ENCODE results near the gene DIS3L2. TPM values are rescaled to one million over a fixed set of nuclear protein-coding genes. Genes with fewer than 3 reads are reported as not detected.

Gene DIS3L2
- polyA plus RNA-seq, 1 experiment: 8.2 TPM

DNA sequence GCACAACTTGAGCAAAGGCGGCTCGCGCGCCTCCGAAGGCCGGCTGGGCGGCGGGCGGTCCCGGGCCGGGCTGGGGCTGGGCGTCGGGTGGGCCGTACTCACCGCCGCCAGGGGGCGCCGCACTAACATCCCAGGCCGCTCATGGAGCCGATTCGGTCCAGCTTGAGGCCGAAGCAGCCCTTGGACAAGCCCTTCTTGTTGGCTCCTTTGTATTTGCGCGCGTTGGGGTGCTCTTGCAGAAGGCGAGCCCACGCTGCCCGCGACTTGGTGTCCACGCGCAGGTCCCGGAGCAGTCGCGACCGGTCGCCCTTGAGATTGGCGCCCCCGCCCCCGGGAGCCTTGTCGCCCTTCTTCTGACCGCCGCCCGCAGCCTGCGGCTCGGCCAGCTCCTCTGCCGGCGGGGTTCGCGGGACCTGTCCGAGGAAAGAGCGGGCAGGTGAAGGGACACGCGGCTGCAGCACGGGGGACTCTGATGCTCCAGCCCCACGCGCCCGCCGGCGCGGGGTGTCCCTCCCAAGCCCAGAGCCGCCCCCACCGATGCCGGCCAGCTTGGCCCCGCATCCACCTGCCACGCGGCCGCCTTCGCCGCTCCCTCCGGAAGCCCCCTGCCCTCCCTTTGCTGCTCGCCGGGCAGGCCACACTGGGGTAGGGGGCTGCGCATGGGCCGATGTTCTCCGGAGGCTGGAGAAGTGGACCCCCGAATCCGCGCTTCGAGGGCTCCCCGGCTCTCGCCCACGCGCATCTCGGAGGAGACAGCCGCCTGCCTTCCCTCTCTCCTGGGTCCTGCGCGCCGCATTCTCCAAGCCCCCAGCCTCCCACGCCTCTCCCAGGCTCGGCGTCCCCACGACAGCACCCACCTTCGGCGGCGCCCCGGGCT, 36.0 kb upstream of the DIS3L2 start:
- peaks cover 72% of the 10 kb centered on the region for H3K27me3 ChIP-seq (ENCODE audit: control insufficient read depth, insufficient read depth, low read length)

DNA sequence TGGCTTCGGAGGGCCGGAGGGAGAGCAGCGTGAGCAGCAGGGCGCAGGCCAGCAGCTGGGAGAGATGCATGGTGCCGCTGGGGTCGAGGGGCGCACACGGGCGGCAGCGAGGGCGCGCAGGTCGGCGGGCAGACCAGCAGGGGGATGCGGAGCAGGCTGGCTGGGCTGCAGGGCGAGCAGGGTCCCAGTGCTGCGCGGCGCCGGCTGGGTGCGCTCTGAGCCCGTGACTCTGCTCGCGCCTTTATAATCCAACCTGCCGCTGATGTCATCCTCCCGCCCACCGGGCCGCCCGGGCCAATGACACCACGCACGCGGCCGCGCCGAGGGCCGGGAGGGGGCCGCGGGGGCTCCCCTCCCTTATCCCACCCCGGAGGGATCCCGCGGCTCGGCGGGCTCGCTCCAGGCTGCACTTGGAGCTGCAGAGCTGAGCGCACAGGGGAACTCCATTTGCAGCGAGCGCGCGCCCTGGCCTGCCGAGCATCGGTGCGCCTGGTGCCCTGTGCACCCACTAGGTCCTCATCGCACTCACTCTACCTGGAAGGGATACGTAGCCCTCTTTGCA, 35.3 kb upstream of the DIS3L2 start, which contains the start of gene NPPC:
Gene NPPC, minus strand, starts transcription at position 217 of the 562 bp plus-strand sequence. Its CDS starts 147 bp downstream, at position 70.
- Histone ChIP-seq H3K4me3 (ENCODE audit: low read depth, low read length) (peak within 1 kb of the TSS; percentile 50), H3K9me3 (ENCODE audit: control insufficient read depth, insufficient read depth, low read length) (no peaks in the 10 kb centered on the region; the same call in 1 of the 2 replicates), H3K27ac (ENCODE audit: low read depth, low read length) (no peak within 1 kb of the TSS), H3K27me3 (ENCODE audit: control insufficient read depth, insufficient read depth, low read length) (peaks cover 74% of the 10 kb centered on the region)
- peak; percentile 21; the same call in 1 of the 2 replicates for TF ChIP-seq CTCF (IDR thresholded peaks at IDR 0.05; ENCODE audit: low read depth, low read length)
- POLR2A ChIA-PET: interaction anchor here (0.8 kb wide), 1 partner anchor 35 kb away, joined by 3 read pairs; the partner anchor contains the start of gene DIS3L2
- CTCF ChIA-PET: interaction anchor here (0.6 to 6.5 kb wide), 10 partner anchors 10 to 598 kb away, joined by 3 to 67 read pairs (median 4); no protein-coding TSS in a partner anchor
- DNase-seq (ENCODE audit: low read depth, low spot score): no peak

More for the DNA sequence above, 36.0 kb upstream of the DIS3L2 start:
- Histone ChIP-seq H3K9me3 (ENCODE audit: control insufficient read depth, insufficient read depth, low read length) (no peaks in the 10 kb centered on the region; the same call in 1 of the 2 replicates), H3K27ac (ENCODE audit: low read depth, low read length) (no peak overlapping the region), H3K4me3 (ENCODE audit: low read depth, low read length) (peak overlapping the region; percentile 50)
- POLR2A ChIA-PET: interaction anchor here (0.6 to 0.8 kb wide), 2 partner anchors 36 to 401 kb away, joined by 3 read pairs; partner anchors contain the start of gene DIS3L2
- CTCF ChIA-PET: interaction anchor here (0.6 to 6.5 kb wide), 13 partner anchors 10 to 1098 kb away, joined by 3 to 67 read pairs (median 4); no protein-coding TSS in a partner anchor
- peak; percentile 68 for TF ChIP-seq CTCF (IDR thresholded peaks at IDR 0.05; ENCODE audit: low read depth, low read length)
- peak; percentile 61 for DNase-seq (ENCODE audit: low read depth, low spot score)

DNA sequence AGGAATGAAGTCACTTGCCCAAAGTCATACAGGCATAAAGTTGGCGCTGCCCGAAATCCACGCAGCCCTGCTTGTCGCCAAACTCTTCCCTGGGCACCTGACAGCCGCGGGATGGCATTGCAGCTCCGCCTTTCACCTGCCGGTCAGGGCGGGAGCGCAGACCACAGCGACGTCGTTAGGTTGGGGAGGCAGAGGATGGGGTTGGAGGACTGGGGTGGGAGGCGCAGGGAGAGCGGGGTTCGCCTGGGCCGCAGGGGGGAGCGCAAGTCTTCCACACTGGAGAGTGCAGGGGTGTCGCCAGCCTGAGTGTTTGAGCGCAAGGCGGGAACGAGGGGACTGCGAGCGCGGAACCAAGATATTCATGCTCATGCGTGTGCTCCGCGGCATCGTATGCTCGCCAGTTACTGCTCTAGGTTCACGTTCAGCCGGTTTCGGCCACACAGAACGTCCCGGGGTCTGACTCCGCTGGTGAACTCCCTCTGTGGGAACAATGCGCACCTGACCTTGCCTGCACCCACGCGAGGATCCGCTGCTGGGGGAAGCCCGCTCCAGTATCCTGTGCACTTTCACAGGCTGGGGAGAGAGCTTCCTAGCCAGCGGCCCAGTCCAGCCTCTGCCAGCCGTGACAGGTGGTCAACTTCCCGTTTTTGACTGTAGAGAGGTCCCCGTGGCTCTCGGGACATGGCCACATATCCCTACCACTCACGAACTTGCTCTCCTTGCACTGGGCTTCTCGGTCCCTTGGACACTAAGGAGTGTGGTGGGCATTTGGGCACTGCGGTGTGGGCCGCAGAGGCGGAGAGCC, 34.5 kb upstream of the DIS3L2 start:
- H3K9me3 ChIP-seq (ENCODE audit: control insufficient read depth, insufficient read depth, low read length): no peaks in the 10 kb centered on the region; the same call in 1 of the 2 replicates
- H3K4me3 ChIP-seq (ENCODE audit: low read depth, low read length): peak overlapping the region; percentile 50
- peaks cover 81% of the 10 kb centered on the region for H3K27me3 ChIP-seq (ENCODE audit: control insufficient read depth, insufficient read depth, low read length)
- POLR2A ChIA-PET: no interaction called here
- TF ChIP-seq CTCF (IDR thresholded peaks at IDR 0.05; ENCODE audit: low read depth, low read length): no peak
- no peak for DNase-seq (ENCODE audit: low read depth, low spot score)
- CTCF ChIA-PET: interaction anchor here (0.6 to 4.5 kb wide), 3 partner anchors 179 to 303 kb away, joined by 3 to 62 read pairs (median 3); no protein-coding TSS in a partner anchor
- H3K27ac ChIP-seq (ENCODE audit: low read depth, low read length): no peak overlapping the region

- H3K27me3 ChIP-seq (ENCODE audit: control insufficient read depth, insufficient read depth, low read length): peaks cover 80% of the 10 kb centered on the region
These were observed 34.0 kb upstream of the DIS3L2 start for GRCh38 chr2:231927566-231927890.

More at GRCh38 chr2:231927566-231927890, 34.0 kb upstream of the DIS3L2 start:
- no peaks in the 10 kb centered on the region; the same call in 1 of the 2 replicates for H3K9me3 ChIP-seq (ENCODE audit: control insufficient read depth, insufficient read depth, low read length)
- CTCF ChIA-PET: no interaction called here
- TF ChIP-seq CTCF (IDR thresholded peaks at IDR 0.05; ENCODE audit: low read depth, low read length): no peak
- H3K4me3 ChIP-seq (ENCODE audit: low read depth, low read length): no peak overlapping the region
- no peak for DNase-seq (ENCODE audit: low read depth, low spot score)
- POLR2A ChIA-PET: no interaction called here
- no peak overlapping the region for H3K27ac ChIP-seq (ENCODE audit: low read depth, low read length)

Measured in AG04450 (cell line).